DOHH2 (cell line): Measurements from ENCODE around the gene CYP26C1.

ENCODE experiments used
- H3F3A ChIP-seq: fragments of 200-600 bp; sonication (generic), shearing (Covaris generic); 2 replicates; pipeline ENCODE4 v1.6.0; 2016; ENCODE audit warnings: antibody characterized with exemption, mild to moderate bottlenecking; ENCODE audit not compliant: control insufficient read depth, insufficient read depth
- H3K27ac ChIP-seq: fragments of 200-600 bp; sonication (generic); 2 replicates; pipeline ENCODE4 v1.5.1; 2014; ENCODE audit warnings: low read depth, mild to moderate bottlenecking, low read length, moderate library complexity
- H3K27me3 ChIP-seq: fragments of 200-600 bp; sonication (generic); 2 replicates; pipeline ENCODE4 v1.6.1; 2014; ENCODE audit warnings: mild to moderate bottlenecking, low read length, mixed read lengths; ENCODE audit not compliant: control insufficient read depth
- H3K36me3 ChIP-seq: fragments of 200-600 bp; sonication (generic); 2 replicates; pipeline ENCODE4 v1.6.1; 2014; ENCODE audit warnings: mild to moderate bottlenecking, low read length, moderate library complexity, mixed read lengths; ENCODE audit not compliant: control insufficient read depth
- H3K4me1 ChIP-seq: fragments of 200-600 bp; sonication (generic); 2 replicates; pipeline ENCODE4 v1.6.1; 2014; ENCODE audit warnings: mild to moderate bottlenecking, low read length, mixed read lengths; ENCODE audit not compliant: control insufficient read depth
- H3K4me2 ChIP-seq: fragments of 200-600 bp; sonication (generic); 2 replicates; pipeline ENCODE4 v1.6.0; 2014; ENCODE audit warnings: mild to moderate bottlenecking, low read length, moderate library complexity
- H3K4me3 ChIP-seq: fragments of 200-600 bp; sonication (generic); 2 replicates; pipeline ENCODE4 v1.5.1; 2014; ENCODE audit warnings: mild to moderate bottlenecking, low read length, mixed read lengths
- H3K79me2 ChIP-seq: fragments of 200-600 bp; sonication (generic); 2 replicates; pipeline ENCODE4 v1.6.1; 2014; ENCODE audit warnings: mild to moderate bottlenecking, low read length, mixed read lengths; ENCODE audit not compliant: control insufficient read depth
- H3K9me2 ChIP-seq: fragments of 200-600 bp; sonication (generic); replicated peaks from 2 replicates; pipeline ENCODE4 v1.6.1; 2014; ENCODE audit warnings: mild to moderate bottlenecking, low read length, mixed read lengths; ENCODE audit not compliant: control insufficient read depth
- H3K9me3 ChIP-seq: fragments of 200-600 bp; sonication (generic); 2 replicates; pipeline ENCODE4 v1.6.1; 2014; ENCODE audit warnings: antibody characterized with exemption, low read length, mixed read lengths; ENCODE audit not compliant: control insufficient read depth, insufficient read depth
- H4K20me1 ChIP-seq: fragments of 200-600 bp; sonication (generic); 2 replicates; pipeline ENCODE4 v1.6.0; 2014; ENCODE audit warnings: low read depth, mild to moderate bottlenecking, antibody characterized with exemption, low read length, moderate library complexity; ENCODE audit not compliant: control insufficient read depth, insufficient read depth
- EZH2phosphoT487 ChIP-seq: fragments of 200-600 bp; sonication (generic); IDR thresholded peaks from 2 replicates; pipeline ENCODE4 v1.6.1; 2017; ENCODE audit warnings: borderline replicate concordance, mild to moderate bottlenecking, antibody characterized with exemption, low read length, moderate library complexity, mixed read lengths
- TF ChIP-seq, protein P1 (sequence below): fragments of 200-600 bp; sonication (generic); IDR thresholded peaks from one replicate; pipeline ENCODE4 v1.5.1; 2014; ENCODE audit warnings: antibody characterized with exemption, mild to moderate bottlenecking, low read depth, low read length; ENCODE audit not compliant: poor library complexity, severe bottlenecking

The CYP26C1 gene

DNA sequence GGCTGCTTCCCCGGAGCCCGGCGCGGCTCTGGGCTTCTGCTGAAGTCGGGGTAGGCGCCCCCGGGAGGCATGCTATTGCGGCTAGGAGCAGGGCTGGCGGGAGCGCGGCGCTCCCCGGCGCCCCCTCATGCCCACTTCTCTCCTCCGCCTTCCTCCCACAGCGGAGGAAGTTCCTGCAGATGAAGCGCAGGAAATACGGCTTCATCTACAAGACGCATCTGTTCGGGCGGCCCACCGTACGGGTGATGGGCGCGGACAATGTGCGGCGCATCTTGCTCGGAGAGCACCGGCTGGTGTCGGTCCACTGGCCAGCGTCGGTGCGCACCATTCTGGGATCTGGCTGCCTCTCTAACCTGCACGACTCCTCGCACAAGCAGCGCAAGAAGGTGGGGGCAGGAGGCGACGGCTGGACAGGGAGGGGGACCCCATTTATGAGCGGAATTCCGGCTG lies 13.6 kb downstream of the CYP26C1 start:
- Histone ChIP-seq H3K4me2 (peak overlapping the region; percentile 64), H4K20me1 (no peaks in the 10 kb centered on the region), H3K9me3 (no peaks in the 10 kb centered on the region), H3K36me3 (no peaks in the 10 kb centered on the region), H3K4me1 (peaks cover 16% of the 10 kb centered on the region), H3K79me2 (no peaks in the 10 kb centered on the region), H3K27ac (no peak overlapping the region), H3K27me3 (peaks cover 71% of the 10 kb centered on the region), H3F3A (no peaks in the 10 kb centered on the region), H3K4me3 (peak overlapping the region; percentile 56), H3K9me2 (no peaks in the 10 kb centered on the region)
- TF ChIP-seq EZH2phosphoT487, result no peak
- TF ChIP-seq, protein P1, sequence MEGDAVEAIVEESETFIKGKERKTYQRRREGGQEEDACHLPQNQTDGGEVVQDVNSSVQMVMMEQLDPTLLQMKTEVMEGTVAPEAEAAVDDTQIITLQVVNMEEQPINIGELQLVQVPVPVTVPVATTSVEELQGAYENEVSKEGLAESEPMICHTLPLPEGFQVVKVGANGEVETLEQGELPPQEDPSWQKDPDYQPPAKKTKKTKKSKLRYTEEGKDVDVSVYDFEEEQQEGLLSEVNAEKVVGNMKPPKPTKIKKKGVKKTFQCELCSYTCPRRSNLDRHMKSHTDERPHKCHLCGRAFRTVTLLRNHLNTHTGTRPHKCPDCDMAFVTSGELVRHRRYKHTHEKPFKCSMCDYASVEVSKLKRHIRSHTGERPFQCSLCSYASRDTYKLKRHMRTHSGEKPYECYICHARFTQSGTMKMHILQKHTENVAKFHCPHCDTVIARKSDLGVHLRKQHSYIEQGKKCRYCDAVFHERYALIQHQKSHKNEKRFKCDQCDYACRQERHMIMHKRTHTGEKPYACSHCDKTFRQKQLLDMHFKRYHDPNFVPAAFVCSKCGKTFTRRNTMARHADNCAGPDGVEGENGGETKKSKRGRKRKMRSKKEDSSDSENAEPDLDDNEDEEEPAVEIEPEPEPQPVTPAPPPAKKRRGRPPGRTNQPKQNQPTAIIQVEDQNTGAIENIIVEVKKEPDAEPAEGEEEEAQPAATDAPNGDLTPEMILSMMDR, result peak; percentile 22

DNA sequence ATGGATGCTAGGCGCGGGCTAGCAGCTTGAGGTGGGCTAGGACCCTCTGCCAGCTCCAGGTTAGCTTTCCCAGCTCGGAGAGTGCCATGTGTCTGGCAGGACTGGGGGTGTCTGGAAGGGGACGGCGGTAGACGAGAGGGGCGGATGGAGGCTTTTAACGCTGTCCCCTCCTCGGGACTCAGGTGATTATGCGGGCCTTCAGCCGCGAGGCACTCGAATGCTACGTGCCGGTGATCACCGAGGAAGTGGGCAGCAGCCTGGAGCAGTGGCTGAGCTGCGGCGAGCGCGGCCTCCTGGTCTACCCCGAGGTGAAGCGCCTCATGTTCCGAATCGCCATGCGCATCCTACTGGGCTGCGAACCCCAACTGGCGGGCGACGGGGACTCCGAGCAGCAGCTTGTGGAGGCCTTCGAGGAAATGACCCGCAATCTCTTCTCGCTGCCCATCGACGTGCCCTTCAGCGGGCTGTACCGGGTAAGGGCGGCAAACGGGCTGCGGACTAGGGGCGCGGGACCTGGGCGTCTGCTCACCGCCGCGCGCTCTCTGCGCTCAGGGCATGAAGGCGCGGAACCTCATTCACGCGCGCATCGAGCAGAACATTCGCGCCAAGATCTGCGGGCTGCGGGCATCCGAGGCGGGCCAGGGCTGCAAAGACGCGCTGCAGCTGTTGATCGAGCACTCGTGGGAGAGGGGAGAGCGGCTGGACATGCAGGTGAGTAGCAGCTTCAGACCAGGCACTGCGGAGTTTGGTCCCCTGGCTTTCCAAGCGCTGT lies 14.2 kb downstream of the CYP26C1 start:
- Histone ChIP-seq H3K4me2 (peak overlapping the region; percentile 64), H3K27ac (no peak overlapping the region), H3K79me2 (no peaks in the 10 kb centered on the region), H3K36me3 (no peaks in the 10 kb centered on the region), H3K4me3 (peak overlapping the region; percentile 56), H3K4me1 (peaks cover 16% of the 10 kb centered on the region), H3K9me2 (no peaks in the 10 kb centered on the region), H3K27me3 (peaks cover 74% of the 10 kb centered on the region), H4K20me1 (no peaks in the 10 kb centered on the region), H3F3A (no peaks in the 10 kb centered on the region), H3K9me3 (no peaks in the 10 kb centered on the region)
- TF ChIP-seq EZH2phosphoT487, result peak; percentile 96; the same call in 1 of the 2 replicates
- TF ChIP-seq, protein P1, result no peak

DNA sequence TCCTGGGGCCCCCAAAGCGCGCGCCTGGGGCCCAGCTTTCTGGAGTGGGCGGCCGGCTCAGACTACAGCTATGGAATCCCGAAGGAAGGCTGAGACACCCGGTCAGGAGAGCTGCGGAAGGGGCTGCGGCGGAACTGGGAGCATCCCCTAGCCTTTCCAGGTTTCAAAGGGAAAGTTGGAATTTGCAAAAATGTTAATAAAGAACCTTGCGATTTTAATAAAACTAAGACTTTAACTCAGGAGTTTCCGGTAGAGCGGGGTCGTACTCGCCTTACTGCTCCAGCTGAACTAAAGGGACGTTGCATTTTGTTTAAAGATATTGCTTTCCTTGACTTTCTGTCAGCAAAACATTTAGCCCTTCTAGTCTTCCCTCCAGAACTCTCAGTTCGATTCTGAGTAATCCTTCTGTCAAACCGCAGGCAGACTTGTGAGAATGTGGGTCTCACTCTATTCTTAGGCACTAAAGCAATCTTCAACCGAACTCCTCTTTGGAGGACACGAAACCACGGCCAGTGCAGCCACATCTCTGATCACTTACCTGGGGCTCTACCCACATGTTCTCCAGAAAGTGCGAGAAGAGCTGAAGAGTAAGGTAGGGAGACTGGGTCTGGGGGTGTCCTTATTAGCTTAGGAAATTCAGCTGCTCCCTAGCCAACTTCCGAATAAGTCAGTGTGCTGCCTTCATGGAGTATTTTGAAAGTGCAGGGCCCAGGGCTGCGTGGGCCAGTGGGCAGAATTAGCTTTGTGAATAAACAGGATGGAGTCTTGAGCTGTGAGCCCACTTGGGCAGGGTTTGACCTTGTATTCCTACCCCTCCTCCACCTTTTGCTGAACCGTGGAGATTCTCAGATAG lies 15.0 kb downstream of the CYP26C1 start:
- H3F3A ChIP-seq, result no peaks in the 10 kb centered on the region
- H4K20me1 ChIP-seq, result no peaks in the 10 kb centered on the region
- TF ChIP-seq, protein P1, result no peak
- TF ChIP-seq EZH2phosphoT487, result 0 out of 2 replicates have a peak, but pooled peaks have one; percentile 53
- H3K4me2 ChIP-seq, result no peak overlapping the region
- H3K9me3 ChIP-seq, result no peaks in the 10 kb centered on the region
- peaks cover 70% of the 10 kb centered on the region for H3K27me3 ChIP-seq
- H3K36me3 ChIP-seq, result no peaks in the 10 kb centered on the region
- H3K27ac ChIP-seq, result no peak overlapping the region
- H3K4me3 ChIP-seq, result no peak overlapping the region
- H3K79me2 ChIP-seq, result no peaks in the 10 kb centered on the region
- H3K9me2 ChIP-seq, result no peaks in the 10 kb centered on the region
- H3K4me1 ChIP-seq, result peaks cover 20% of the 10 kb centered on the region
